NCI-H1092 treated with DMSO at 0.1 percent for 48 hours (cell line): ENCODE data around the gene UTP4.

Experiments
- DNase-seq: peaks from one replicate; lab custom pipeline; 2025; lab: John Stamatoyannopoulos, UW

UTP4 gene

GRCh38 chr16:69176033-69176800 is 43.8 kb downstream of the UTP4 start:
- DNase-seq, result no peak

- peak; percentile 77 for DNase-seq
These were observed 47.0 kb downstream of the UTP4 start for GRCh38 chr16:69179328-69180010.

GRCh38 chr16:69180011-69180338 is 47.5 kb downstream of the UTP4 start:
- no peak for DNase-seq

- peak; percentile 25 for DNase-seq
These were observed 50.4 kb downstream of the UTP4 start for GRCh38 chr16:69182730-69183416.

GRCh38 chr16:69186642-69187445 is 54.4 kb downstream of the UTP4 start, which contains the start of gene SNTB2:
TSS of gene SNTB2 (plus strand) at chr16:69187164. CDS start at chr16:69187167, 3 bp downstream.
- peak; percentile 86 for DNase-seq

- DNase-seq, result peak; percentile 72
These were observed 55.2 kb downstream of the UTP4 start for GRCh38 chr16:69187446-69188235.

GRCh38 chr16:69188236-69188549 is 55.7 kb downstream of the UTP4 start:
- DNase-seq, result no peak

GRCh38 chr16:69188716-69189115 is 56.3 kb downstream of the UTP4 start:
- no peak for DNase-seq

- DNase-seq, result no peak
These were observed 57.7 kb downstream of the UTP4 start for GRCh38 chr16:69190046-69190588.

GRCh38 chr16:69190598-69190997 is 58.1 kb downstream of the UTP4 start:
- DNase-seq, result no peak

- DNase-seq, result no peak
These were observed 58.7 kb downstream of the UTP4 start for GRCh38 chr16:69191136-69191535.

- DNase-seq, result no peak
These were observed 61.4 kb downstream of the UTP4 start for GRCh38 chr16:69193855-69194254.

GRCh38 chr16:69194488-69194887 is 62.0 kb downstream of the UTP4 start:
- DNase-seq, result no peak

GRCh38 chr16:69195369-69196029 is 63.0 kb downstream of the UTP4 start:
- DNase-seq, result peak; percentile 71

GRCh38 chr16:69197573-69197972 is 65.1 kb downstream of the UTP4 start:
- DNase-seq, result no peak

- DNase-seq, result no peak
These were observed 66.9 kb downstream of the UTP4 start for GRCh38 chr16:69199382-69199781.

- DNase-seq, result no peak
These were observed 68.8 kb downstream of the UTP4 start for GRCh38 chr16:69201291-69201690.

- no peak for DNase-seq
These were observed 69.3 kb downstream of the UTP4 start for GRCh38 chr16:69201787-69202186.

GRCh38 chr16:69204172-69204571 is 71.7 kb downstream of the UTP4 start:
- no peak for DNase-seq

GRCh38 chr16:69209735-69210134 is 77.3 kb downstream of the UTP4 start:
- DNase-seq, result no peak

GRCh38 chr16:69217433-69217832 is 85.0 kb downstream of the UTP4 start:
- DNase-seq, result no peak
